WTC11 (cell line): ENCODE measurements around the gene TCF7. TPM values are rescaled to one million over a fixed set of nuclear protein-coding genes. Genes with fewer than 3 reads are reported as not detected.

Source experiments
- ATAC-seq: fragments of 200-7000 bp; cut with Tn5 transposase; 2 replicates; pipeline ENCODE4 v1.10.0; 2021; ENCODE audit warnings: mild to moderate bottlenecking, moderate library complexity
- CTCF ChIA-PET: fragments of 300-600 bp; sonication (Branson Sonifier 250); formaldehyde crosslinking; loops from one replicate; lab custom pipeline; 2021; ENCODE audit warnings: antibody characterized with exemption; lab: Charles Lee
- POLR2A ChIA-PET: fragments of 350-600 bp; sonication (Branson Sonifier 250); formaldehyde crosslinking; loops from one replicate; lab custom pipeline; 2021; ENCODE audit warnings: antibody characterized with exemption; lab: Charles Lee
- DNase-seq: peaks from one replicate; pipeline ENCODE4 v3.0.0; 2021; ENCODE audit warnings: low spot score
- H3K27ac Mint-ChIP-seq: 2 replicates; pipeline ENCODE4 v1.8.0; 2021; ENCODE audit warnings: mixed read lengths
- H3K27me3 Mint-ChIP-seq: 2 replicates; pipeline ENCODE4 v1.8.0; 2021; ENCODE audit warnings: low read depth, mild to moderate bottlenecking, moderate library complexity, mixed read lengths
- H3K36me3 Mint-ChIP-seq: 2 replicates; pipeline ENCODE4 v1.8.0; 2021; ENCODE audit warnings: mixed read lengths
- H3K4me1 Mint-ChIP-seq: 2 replicates; pipeline ENCODE4 v1.8.0; 2022; ENCODE audit warnings: mixed read lengths
- H3K4me3 Mint-ChIP-seq: 2 replicates; pipeline ENCODE4 v1.8.0; 2021; ENCODE audit warnings: mild to moderate bottlenecking, moderate library complexity, mixed read lengths
- H3K9me3 Mint-ChIP-seq: 2 replicates; pipeline ENCODE4 v1.8.0; 2021; ENCODE audit warnings: mixed read lengths
- AFF4 ChIP-seq: sonication (generic); formaldehyde crosslinking; IDR thresholded peaks from 2 replicates; pipeline ENCODE4 v1.8.1; 2023; ENCODE audit warnings: mild to moderate bottlenecking, missing genetic modification reagents, borderline replicate concordance
- ATF2 ChIP-seq: sonication (generic); formaldehyde crosslinking; IDR thresholded peaks from 2 replicates; pipeline ENCODE4 v1.8.1; 2022; ENCODE audit warnings: low read depth, missing genetic modification reagents, borderline replicate concordance
- ATF6 ChIP-seq: sonication (generic); formaldehyde crosslinking; IDR thresholded peaks from 2 replicates; pipeline ENCODE4 v1.8.1; 2023; ENCODE audit warnings: mild to moderate bottlenecking, missing genetic modification reagents
- CTCF ChIP-seq: fragments of 200-600 bp; IDR thresholded peaks from 2 replicates; pipeline ENCODE4 v1.8.0; 2022; ENCODE audit warnings: antibody characterized with exemption
- E2F1 ChIP-seq: sonication (generic); formaldehyde crosslinking; IDR thresholded peaks from 2 replicates; pipeline ENCODE4 v1.8.0; 2022; ENCODE audit warnings: mild to moderate bottlenecking, missing genetic modification reagents
- ETV6 ChIP-seq: sonication (generic); formaldehyde crosslinking; IDR thresholded peaks from 2 replicates; pipeline ENCODE4 v1.8.1; 2022; ENCODE audit warnings: mild to moderate bottlenecking, missing genetic modification reagents
- FOXP1 ChIP-seq: sonication (generic); formaldehyde crosslinking; IDR thresholded peaks from 2 replicates; pipeline ENCODE4 v1.8.0; 2022; ENCODE audit warnings: missing genetic modification reagents, mild to moderate bottlenecking, moderate library complexity, borderline replicate concordance
- HMGXB4 ChIP-seq: sonication (generic); formaldehyde crosslinking; IDR thresholded peaks from 2 replicates; pipeline ENCODE4 v1.8.1; 2023; ENCODE audit warnings: mild to moderate bottlenecking, moderate library complexity, missing genetic modification reagents
- IRF2 ChIP-seq: sonication (generic); formaldehyde crosslinking; IDR thresholded peaks from 2 replicates; pipeline ENCODE4 v1.8.0; 2022; ENCODE audit warnings: low read depth, missing genetic modification reagents, borderline replicate concordance
- MXD4 ChIP-seq: fragments of 250-450 bp; sonication (Bioruptor Pico); IDR thresholded peaks from 2 replicates; pipeline ENCODE4 v1.8.0; 2021; ENCODE audit warnings: mild to moderate bottlenecking, moderate library complexity, borderline replicate concordance
- NR3C1 ChIP-seq: sonication (generic); formaldehyde crosslinking; conservative IDR thresholded peaks from 2 replicates; pipeline ENCODE4 v1.8.1; 2023; ENCODE audit warnings: low read depth, mild to moderate bottlenecking, missing genetic modification reagents
- RORB ChIP-seq: fragments of 250-450 bp; sonication (Bioruptor Pico); IDR thresholded peaks from 2 replicates; pipeline ENCODE4 v1.9.0; 2021; ENCODE audit warnings: mild to moderate bottlenecking
- ZBTB21 ChIP-seq: sonication (generic); formaldehyde crosslinking; IDR thresholded peaks from 2 replicates; pipeline ENCODE4 v1.8.1; 2023; ENCODE audit warnings: mild to moderate bottlenecking, missing genetic modification reagents, borderline replicate concordance
- ZNF232 ChIP-seq: sonication (generic); formaldehyde crosslinking; IDR thresholded peaks from 2 replicates; pipeline ENCODE4 v1.8.0; 2022; ENCODE audit warnings: mild to moderate bottlenecking, missing genetic modification reagents
- total RNA-seq: library from RNA; stranded (reverse); gene quantifications from 3 replicates; pipeline ENCODE4 v1.2.3, GENCODE V29; 2021

TCF7 gene
- total RNA-seq, 1 experiment from 2014 or later: 11.3 TPM

- Mint-ChIP-seq H3K36me3 (no peaks in the 10 kb centered on the region), H3K9me3 (no peaks in the 10 kb centered on the region), H3K27ac (no peak overlapping the region), H3K27me3 (peaks cover 40% of the 10 kb centered on the region), H3K4me1 (peaks cover 11% of the 10 kb centered on the region), H3K4me3 (peak overlapping the region; percentile 79)
- ChIA-PET CTCF (interaction anchor here (0.9 to 4.0 kb wide), 7 partner anchors 13 to 87 kb away, joined by 3 to 37 read pairs (median 10); no protein-coding TSS in a partner anchor), POLR2A (interaction anchor here (1.9 kb wide), 1 partner anchor 27 kb away, joined by 5 read pairs; no protein-coding TSS in a partner anchor)
- TF ChIP-seq NR3C1 (CRISPR knock-in tag) (no peak), FOXP1 (CRISPR knock-in tag) (no peak), ATF6 (CRISPR knock-in tag) (no peak), ATF2 (CRISPR knock-in tag) (no peak), ETV6 (CRISPR knock-in tag) (no peak), MXD4 (CRISPR knock-in tag) (no peak), E2F1 (CRISPR knock-in tag) (no peak; the same call in 1 of the 2 replicates), RORB (CRISPR knock-in tag) (no peak), AFF4 (CRISPR knock-in tag) (no peak), CTCF (no peak), ZNF232 (no peak)
- DNase-seq (peak; percentile 29), ATAC-seq (no peak)
Measured at GRCh38 chr5:134113363-134113889, 1.1 kb upstream of the TCF7 start.

GRCh38 chr5:134114886-134115805 lies 665 bp downstream of the TCF7 start:
- no peak overlapping the region for H3K27ac Mint-ChIP-seq
- CTCF ChIA-PET: interaction anchor here (0.5 to 4.0 kb wide), 11 partner anchors 15 to 483 kb away, joined by 3 to 37 read pairs (median 4); no protein-coding TSS in a partner anchor
- H3K4me3 Mint-ChIP-seq: peak overlapping the region; percentile 62
- DNase-seq (peak; percentile 82), ATAC-seq (peak; percentile 55)
- H3K4me1 Mint-ChIP-seq: peaks cover 11% of the 10 kb centered on the region
- H3K36me3 Mint-ChIP-seq: no peaks in the 10 kb centered on the region
- no peaks in the 10 kb centered on the region for H3K9me3 Mint-ChIP-seq
- H3K27me3 Mint-ChIP-seq: peaks cover 40% of the 10 kb centered on the region
- POLR2A ChIA-PET: interaction anchor here (0.6 to 1.9 kb wide), 3 partner anchors 17 to 121 kb away, joined by 3 to 5 read pairs (median 5); no protein-coding TSS in a partner anchor
- TF ChIP-seq HMGXB4 (CRISPR knock-in tag) (peak; percentile 60; the same call in 1 of the 2 replicates), IRF2 (CRISPR knock-in tag) (no peak), ZBTB21 (0 out of 2 replicates have a peak, but pooled peaks have one; percentile 32), AFF4 (CRISPR knock-in tag) (no peak)
